Urinary bladder (tissue), 4 donors: Measurements from ENCODE around the gene ZBTB40. TPM values are rescaled to one million over a fixed set of nuclear protein-coding genes. Genes with fewer than 3 reads are reported as not detected.

ENCODE experiments used
- DNase-seq: peaks from one replicate; pipeline ENCODE4 v3.0.0-alpha.2; 2015; ENCODE audit errors: extremely low spot score
- H3K27ac ChIP-seq: one replicate; pipeline ENCODE4 v1.5.1; 2013; ENCODE audit warnings: low read depth, mild to moderate bottlenecking, moderate library complexity
- H3K36me3 ChIP-seq: one replicate; pipeline ENCODE4 v1.6.1; 2013; ENCODE audit warnings: mild to moderate bottlenecking, moderate library complexity; ENCODE audit not compliant: insufficient read depth
- H3K4me1 ChIP-seq: one replicate; pipeline ENCODE4 v1.6.1; 2013; ENCODE audit warnings: mild to moderate bottlenecking, moderate library complexity; ENCODE audit not compliant: insufficient read depth
- H3K4me3 ChIP-seq: one replicate; pipeline ENCODE4 v1.5.1; 2013; ENCODE audit warnings: low read depth, low read length
- WGBS: extraction: QIAGEN DNeasy Blood & Tissue Kit; methylation state at CpG from one replicate; pipeline ENCODE4 v1.1.7; 2013; 5-methylcytosine and 5-hydroxymethylcytosine counted together
- polyA plus RNA-seq: library from polyadenylated mRNA; stranded (reverse); fragments of 200-250 nt; gene quantifications from one replicate; pipeline ENCODE4 v1.2.3, GENCODE V29; 2013
- total RNA-seq: library from RNA; depleted of rRNA; stranded (reverse); fragments of >200 nt; gene quantifications from one replicate; pipeline ENCODE4 v1.2.3, GENCODE V29; 2014
- donor health status: healthy with polysubstance abuse.
- donor health status: healthy.

ZBTB40 gene
- total and polyA plus RNA-seq, 2 donors, result 9.8 to 11.6 TPM

GRCh38 chr1:22562584-22563583 is 111.2 kb downstream of the ZBTB40 start, which contains the start of gene EPHA8:
EPHA8 (plus strand) TSS chr1:22563489; CDS start chr1:22563636, 147 bp downstream.
- Histone ChIP-seq H3K4me3 (peak within 1 kb of the TSS; percentile 29), H3K27ac (no peak within 1 kb of the TSS), H3K36me3 (no peaks in the 10 kb centered on the region), H3K4me1 (no peaks in the 10 kb centered on the region)
- 6% methylated on average over 73 of the region's 81 CpGs for WGBS
- no peak for DNase-seq

GRCh38 chr1:22563671-22564602 is 112.3 kb downstream of the ZBTB40 start:
- H3K27ac ChIP-seq, result no peak overlapping the region
- no peak for DNase-seq
- 3% methylated on average over 57 of the region's 57 CpGs for WGBS
- H3K4me1 ChIP-seq, result no peaks in the 10 kb centered on the region
- peak overlapping the region; percentile 29 for H3K4me3 ChIP-seq
- H3K36me3 ChIP-seq, result no peaks in the 10 kb centered on the region

GRCh38 chr1:22566161-22566560 is 114.5 kb downstream of the ZBTB40 start:
- DNase-seq, result no peak
- H3K4me3 ChIP-seq, result no peak overlapping the region
- no peaks in the 10 kb centered on the region for H3K36me3 ChIP-seq
- H3K4me1 ChIP-seq, result no peaks in the 10 kb centered on the region
- WGBS, result 77% methylated on average over 14 of the region's 14 CpGs
- no peak overlapping the region for H3K27ac ChIP-seq

- DNase-seq, result no peak
- WGBS, result 41% methylated on average over 14 of the region's 14 CpGs
- H3K4me1 ChIP-seq, result no peaks in the 10 kb centered on the region
These were observed 115.5 kb downstream of the ZBTB40 start for GRCh38 chr1:22567197-22567596.

GRCh38 chr1:22567994-22568393 is 116.3 kb downstream of the ZBTB40 start:
- 78% methylated on average over 6 of the region's 6 CpGs for WGBS
- Histone ChIP-seq H3K4me1 (no peaks in the 10 kb centered on the region), H3K27ac (no peak overlapping the region), H3K36me3 (no peaks in the 10 kb centered on the region), H3K4me3 (no peak overlapping the region)
- no peak for DNase-seq

More at GRCh38 chr1:22567197-22567596, 115.5 kb downstream of the ZBTB40 start:
- no peaks in the 10 kb centered on the region for H3K36me3 ChIP-seq
- H3K4me3 ChIP-seq, result no peak overlapping the region
- no peak overlapping the region for H3K27ac ChIP-seq

GRCh38 chr1:22569269-22569668 is 117.6 kb downstream of the ZBTB40 start:
- Histone ChIP-seq H3K4me1 (no peaks in the 10 kb centered on the region), H3K4me3 (no peak overlapping the region), H3K36me3 (no peaks in the 10 kb centered on the region), H3K27ac (no peak overlapping the region)
- 85% methylated on average over 7 of the region's 7 CpGs for WGBS
- no peak for DNase-seq

GRCh38 chr1:22570140-22570909 is 118.7 kb downstream of the ZBTB40 start:
- H3K36me3 ChIP-seq, result no peaks in the 10 kb centered on the region

GRCh38 chr1:22572818-22573217 is 121.2 kb downstream of the ZBTB40 start:
- Histone ChIP-seq H3K4me1 (no peaks in the 10 kb centered on the region), H3K36me3 (no peaks in the 10 kb centered on the region), H3K27ac (no peak overlapping the region), H3K4me3 (no peak overlapping the region)
- DNase-seq, result no peak
- WGBS, result 41% methylated on average over 9 of the region's 9 CpGs

More at GRCh38 chr1:22570140-22570909, 118.7 kb downstream of the ZBTB40 start:
- Histone ChIP-seq H3K4me1 (no peaks in the 10 kb centered on the region), H3K4me3 (no peak overlapping the region), H3K27ac (no peak overlapping the region)
- no peak for DNase-seq
- 86% methylated on average over 34 of the region's 34 CpGs for WGBS

GRCh38 chr1:22573237-22573636 is 121.6 kb downstream of the ZBTB40 start:
- Histone ChIP-seq H3K27ac (no peak overlapping the region), H3K4me1 (no peaks in the 10 kb centered on the region), H3K4me3 (no peak overlapping the region), H3K36me3 (no peaks in the 10 kb centered on the region)
- DNase-seq, result no peak
- WGBS, result 67% methylated on average over 7 of the region's 7 CpGs

GRCh38 chr1:22575532-22576149 is 124.0 kb downstream of the ZBTB40 start:
- H3K27ac ChIP-seq, result no peak overlapping the region
- 49% methylated on average over 8 of the region's 8 CpGs for WGBS
- H3K4me1 ChIP-seq, result no peaks in the 10 kb centered on the region
- H3K36me3 ChIP-seq, result no peaks in the 10 kb centered on the region
- no peak for DNase-seq
- H3K4me3 ChIP-seq, result no peak overlapping the region

GRCh38 chr1:22576150-22576544 is 124.5 kb downstream of the ZBTB40 start:
- Histone ChIP-seq H3K4me3 (no peak overlapping the region), H3K4me1 (no peaks in the 10 kb centered on the region), H3K27ac (no peak overlapping the region), H3K36me3 (no peaks in the 10 kb centered on the region)
- no peak for DNase-seq
- 87% methylated on average over 23 of the region's 23 CpGs for WGBS

- Histone ChIP-seq H3K27ac (no peak overlapping the region), H3K36me3 (no peaks in the 10 kb centered on the region), H3K4me1 (no peaks in the 10 kb centered on the region), H3K4me3 (no peak overlapping the region)
- no peak for DNase-seq
- 91% methylated on average over 24 of the region's 24 CpGs for WGBS
These were observed 125.0 kb downstream of the ZBTB40 start for GRCh38 chr1:22576617-22577016.
